Measurements from ENCODE around the gene HLA-DOA. TPM values are rescaled to one million over a fixed set of nuclear protein-coding genes. Genes with fewer than 3 reads are reported as not detected.

The HLA-DOA gene
- total and polyA plus RNA-seq, 10 of the 15 experiments (the other 5 are each of a cell fraction or from before 2014, with no cell fraction given) = 8.8 to 108 (median 58.3) TPM

DNA sequence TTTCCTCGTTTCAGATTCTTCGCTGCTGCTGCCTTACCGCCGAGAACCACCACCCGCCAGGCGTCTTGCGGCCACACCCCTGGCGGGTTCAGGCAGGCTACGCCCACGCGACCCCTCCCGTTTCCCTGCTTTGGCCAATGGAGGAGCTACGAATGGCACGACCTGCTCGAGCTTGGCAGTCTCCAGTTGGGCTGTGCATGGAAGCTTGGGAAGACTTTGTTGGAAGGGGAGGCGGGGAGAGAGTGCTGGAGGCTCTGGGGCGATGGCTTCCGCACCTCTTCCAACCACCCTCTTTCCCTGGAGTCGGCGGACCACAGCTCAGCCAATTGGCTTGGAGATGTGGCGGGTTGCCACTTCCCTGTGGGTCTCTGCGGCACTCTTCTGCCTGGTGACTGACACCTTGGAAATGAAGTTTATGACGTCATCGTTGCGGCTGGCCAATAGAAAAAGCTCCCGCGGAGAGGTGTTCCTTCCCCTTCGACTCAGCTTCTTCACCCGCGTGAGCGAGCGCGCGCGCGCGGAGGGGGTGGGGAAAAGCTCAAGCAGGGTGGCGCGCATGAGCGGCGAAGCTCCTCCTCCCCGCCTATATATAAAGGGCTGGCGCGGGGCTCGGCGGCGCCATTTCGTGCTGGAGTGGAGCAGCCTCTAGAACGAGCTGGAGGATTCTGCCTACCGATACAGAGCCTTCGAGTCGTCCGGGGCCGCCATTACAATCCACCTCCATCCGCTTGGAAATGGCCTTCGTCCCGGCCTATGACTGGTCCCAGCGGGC lies 37.6 kb downstream of the HLA-DOA start (continued):
- TF ChIP-seq, protein P1, sequence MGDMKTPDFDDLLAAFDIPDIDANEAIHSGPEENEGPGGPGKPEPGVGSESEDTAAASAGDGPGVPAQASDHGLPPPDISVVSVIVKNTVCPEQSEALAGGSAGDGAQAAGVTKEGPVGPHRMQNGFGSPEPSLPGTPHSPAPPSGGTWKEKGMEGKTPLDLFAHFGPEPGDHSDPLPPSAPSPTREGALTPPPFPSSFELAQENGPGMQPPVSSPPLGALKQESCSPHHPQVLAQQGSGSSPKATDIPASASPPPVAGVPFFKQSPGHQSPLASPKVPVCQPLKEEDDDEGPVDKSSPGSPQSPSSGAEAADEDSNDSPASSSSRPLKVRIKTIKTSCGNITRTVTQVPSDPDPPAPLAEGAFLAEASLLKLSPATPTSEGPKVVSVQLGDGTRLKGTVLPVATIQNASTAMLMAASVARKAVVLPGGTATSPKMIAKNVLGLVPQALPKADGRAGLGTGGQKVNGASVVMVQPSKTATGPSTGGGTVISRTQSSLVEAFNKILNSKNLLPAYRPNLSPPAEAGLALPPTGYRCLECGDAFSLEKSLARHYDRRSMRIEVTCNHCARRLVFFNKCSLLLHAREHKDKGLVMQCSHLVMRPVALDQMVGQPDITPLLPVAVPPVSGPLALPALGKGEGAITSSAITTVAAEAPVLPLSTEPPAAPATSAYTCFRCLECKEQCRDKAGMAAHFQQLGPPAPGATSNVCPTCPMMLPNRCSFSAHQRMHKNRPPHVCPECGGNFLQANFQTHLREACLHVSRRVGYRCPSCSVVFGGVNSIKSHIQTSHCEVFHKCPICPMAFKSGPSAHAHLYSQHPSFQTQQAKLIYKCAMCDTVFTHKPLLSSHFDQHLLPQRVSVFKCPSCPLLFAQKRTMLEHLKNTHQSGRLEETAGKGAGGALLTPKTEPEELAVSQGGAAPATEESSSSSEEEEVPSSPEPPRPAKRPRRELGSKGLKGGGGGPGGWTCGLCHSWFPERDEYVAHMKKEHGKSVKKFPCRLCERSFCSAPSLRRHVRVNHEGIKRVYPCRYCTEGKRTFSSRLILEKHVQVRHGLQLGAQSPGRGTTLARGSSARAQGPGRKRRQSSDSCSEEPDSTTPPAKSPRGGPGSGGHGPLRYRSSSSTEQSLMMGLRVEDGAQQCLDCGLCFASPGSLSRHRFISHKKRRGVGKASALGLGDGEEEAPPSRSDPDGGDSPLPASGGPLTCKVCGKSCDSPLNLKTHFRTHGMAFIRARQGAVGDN (IDR thresholded peaks at IDR 0.05) = peak; percentile 99
- TF ChIP-seq CHD4 (IDR thresholded peaks at IDR 0.05) (no peak), IKZF1 (conservative IDR thresholded peaks at IDR 0.05) (peak; percentile 98), NR2C2 (IDR thresholded peaks at IDR 0.05; ENCODE audit: borderline replicate concordance, control insufficient read depth, insufficient read length, low read depth) (no peak), SUPT20H (IDR thresholded peaks at IDR 0.05; ENCODE audit: borderline replicate concordance, control insufficient read depth, low read depth, low read length) (no peak), CEBPB (IDR thresholded peaks at IDR 0.05; ENCODE audit: borderline replicate concordance in 1 of 2, low read depth in 2 of 2, low read length in 2 of 2) (no peak), MXI1 (IDR thresholded peaks at IDR 0.05; ENCODE audit: low read depth, low read length) (no peak; the same call in 1 of the 2 replicates)
- TF ChIP-seq, protein P2, sequence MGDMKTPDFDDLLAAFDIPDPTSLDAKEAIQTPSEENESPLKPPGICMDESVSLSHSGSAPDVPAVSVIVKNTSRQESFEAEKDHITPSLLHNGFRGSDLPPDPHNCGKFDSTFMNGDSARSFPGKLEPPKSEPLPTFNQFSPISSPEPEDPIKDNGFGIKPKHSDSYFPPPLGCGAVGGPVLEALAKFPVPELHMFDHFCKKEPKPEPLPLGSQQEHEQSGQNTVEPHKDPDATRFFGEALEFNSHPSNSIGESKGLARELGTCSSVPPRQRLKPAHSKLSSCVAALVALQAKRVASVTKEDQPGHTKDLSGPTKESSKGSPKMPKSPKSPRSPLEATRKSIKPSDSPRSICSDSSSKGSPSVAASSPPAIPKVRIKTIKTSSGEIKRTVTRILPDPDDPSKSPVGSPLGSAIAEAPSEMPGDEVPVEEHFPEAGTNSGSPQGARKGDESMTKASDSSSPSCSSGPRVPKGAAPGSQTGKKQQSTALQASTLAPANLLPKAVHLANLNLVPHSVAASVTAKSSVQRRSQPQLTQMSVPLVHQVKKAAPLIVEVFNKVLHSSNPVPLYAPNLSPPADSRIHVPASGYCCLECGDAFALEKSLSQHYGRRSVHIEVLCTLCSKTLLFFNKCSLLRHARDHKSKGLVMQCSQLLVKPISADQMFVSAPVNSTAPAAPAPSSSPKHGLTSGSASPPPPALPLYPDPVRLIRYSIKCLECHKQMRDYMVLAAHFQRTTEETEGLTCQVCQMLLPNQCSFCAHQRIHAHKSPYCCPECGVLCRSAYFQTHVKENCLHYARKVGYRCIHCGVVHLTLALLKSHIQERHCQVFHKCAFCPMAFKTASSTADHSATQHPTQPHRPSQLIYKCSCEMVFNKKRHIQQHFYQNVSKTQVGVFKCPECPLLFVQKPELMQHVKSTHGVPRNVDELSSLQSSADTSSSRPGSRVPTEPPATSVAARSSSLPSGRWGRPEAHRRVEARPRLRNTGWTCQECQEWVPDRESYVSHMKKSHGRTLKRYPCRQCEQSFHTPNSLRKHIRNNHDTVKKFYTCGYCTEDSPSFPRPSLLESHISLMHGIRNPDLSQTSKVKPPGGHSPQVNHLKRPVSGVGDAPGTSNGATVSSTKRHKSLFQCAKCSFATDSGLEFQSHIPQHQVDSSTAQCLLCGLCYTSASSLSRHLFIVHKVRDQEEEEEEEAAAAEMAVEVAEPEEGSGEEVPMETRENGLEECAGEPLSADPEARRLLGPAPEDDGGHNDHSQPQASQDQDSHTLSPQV (IDR thresholded peaks at IDR 0.05) = no peak
- TF ChIP-seq, protein P3, sequence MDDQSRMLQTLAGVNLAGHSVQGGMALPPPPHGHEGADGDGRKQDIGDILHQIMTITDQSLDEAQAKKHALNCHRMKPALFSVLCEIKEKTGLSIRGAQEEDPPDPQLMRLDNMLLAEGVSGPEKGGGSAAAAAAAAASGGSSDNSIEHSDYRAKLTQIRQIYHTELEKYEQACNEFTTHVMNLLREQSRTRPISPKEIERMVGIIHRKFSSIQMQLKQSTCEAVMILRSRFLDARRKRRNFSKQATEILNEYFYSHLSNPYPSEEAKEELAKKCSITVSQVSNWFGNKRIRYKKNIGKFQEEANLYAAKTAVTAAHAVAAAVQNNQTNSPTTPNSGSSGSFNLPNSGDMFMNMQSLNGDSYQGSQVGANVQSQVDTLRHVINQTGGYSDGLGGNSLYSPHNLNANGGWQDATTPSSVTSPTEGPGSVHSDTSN (IDR thresholded peaks at IDR 0.05; ENCODE audit: insufficient replicate concordance, low read depth, low read length) = peak; percentile 89
- TF ChIP-seq, protein P4, sequence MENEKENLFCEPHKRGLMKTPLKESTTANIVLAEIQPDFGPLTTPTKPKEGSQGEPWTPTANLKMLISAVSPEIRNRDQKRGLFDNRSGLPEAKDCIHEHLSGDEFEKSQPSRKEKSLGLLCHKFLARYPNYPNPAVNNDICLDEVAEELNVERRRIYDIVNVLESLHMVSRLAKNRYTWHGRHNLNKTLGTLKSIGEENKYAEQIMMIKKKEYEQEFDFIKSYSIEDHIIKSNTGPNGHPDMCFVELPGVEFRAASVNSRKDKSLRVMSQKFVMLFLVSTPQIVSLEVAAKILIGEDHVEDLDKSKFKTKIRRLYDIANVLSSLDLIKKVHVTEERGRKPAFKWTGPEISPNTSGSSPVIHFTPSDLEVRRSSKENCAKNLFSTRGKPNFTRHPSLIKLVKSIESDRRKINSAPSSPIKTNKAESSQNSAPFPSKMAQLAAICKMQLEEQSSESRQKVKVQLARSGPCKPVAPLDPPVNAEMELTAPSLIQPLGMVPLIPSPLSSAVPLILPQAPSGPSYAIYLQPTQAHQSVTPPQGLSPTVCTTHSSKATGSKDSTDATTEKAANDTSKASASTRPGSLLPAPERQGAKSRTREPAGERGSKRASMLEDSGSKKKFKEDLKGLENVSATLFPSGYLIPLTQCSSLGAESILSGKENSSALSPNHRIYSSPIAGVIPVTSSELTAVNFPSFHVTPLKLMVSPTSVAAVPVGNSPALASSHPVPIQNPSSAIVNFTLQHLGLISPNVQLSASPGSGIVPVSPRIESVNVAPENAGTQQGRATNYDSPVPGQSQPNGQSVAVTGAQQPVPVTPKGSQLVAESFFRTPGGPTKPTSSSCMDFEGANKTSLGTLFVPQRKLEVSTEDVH (IDR thresholded peaks at IDR 0.05; ENCODE audit: low read depth, partially characterized antibody) = peak; percentile 88
- TF ChIP-seq, protein P5, sequence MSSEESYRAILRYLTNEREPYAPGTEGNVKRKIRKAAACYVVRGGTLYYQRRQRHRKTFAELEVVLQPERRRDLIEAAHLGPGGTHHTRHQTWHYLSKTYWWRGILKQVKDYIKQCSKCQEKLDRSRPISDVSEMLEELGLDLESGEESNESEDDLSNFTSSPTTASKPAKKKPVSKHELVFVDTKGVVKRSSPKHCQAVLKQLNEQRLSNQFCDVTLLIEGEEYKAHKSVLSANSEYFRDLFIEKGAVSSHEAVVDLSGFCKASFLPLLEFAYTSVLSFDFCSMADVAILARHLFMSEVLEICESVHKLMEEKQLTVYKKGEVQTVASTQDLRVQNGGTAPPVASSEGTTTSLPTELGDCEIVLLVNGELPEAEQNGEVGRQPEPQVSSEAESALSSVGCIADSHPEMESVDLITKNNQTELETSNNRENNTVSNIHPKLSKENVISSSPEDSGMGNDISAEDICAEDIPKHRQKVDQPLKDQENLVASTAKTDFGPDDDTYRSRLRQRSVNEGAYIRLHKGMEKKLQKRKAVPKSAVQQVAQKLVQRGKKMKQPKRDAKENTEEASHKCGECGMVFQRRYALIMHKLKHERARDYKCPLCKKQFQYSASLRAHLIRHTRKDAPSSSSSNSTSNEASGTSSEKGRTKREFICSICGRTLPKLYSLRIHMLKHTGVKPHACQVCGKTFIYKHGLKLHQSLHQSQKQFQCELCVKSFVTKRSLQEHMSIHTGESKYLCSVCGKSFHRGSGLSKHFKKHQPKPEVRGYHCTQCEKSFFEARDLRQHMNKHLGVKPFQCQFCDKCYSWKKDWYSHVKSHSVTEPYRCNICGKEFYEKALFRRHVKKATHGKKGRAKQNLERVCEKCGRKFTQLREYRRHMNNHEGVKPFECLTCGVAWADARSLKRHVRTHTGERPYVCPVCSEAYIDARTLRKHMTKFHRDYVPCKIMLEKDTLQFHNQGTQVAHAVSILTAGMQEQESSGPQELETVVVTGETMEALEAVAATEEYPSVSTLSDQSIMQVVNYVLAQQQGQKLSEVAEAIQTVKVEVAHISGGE (CRISPR knock-in tag; IDR thresholded peaks at IDR 0.05) = peak; percentile 56
